K562 (cell line): ENCODE measurements around the gene AIMP1. TPM values are rescaled to one million over a fixed set of nuclear protein-coding genes. Genes with fewer than 3 reads are reported as not detected.

Experiments
- ATAC-seq: fragments of 200-7000 bp; cut with Tn5 transposase; 3 replicates; pipeline ENCODE4 v1.9.1; 2020; ENCODE audit warnings: moderate library complexity
- BruUV-seq: library from RNA; stranded (reverse); fragments of 400-500 nt; replicated peaks from 2 replicates; lab custom pipeline; 2021; lab: Mats Ljungman, UMichigan
- CTCF ChIA-PET: fragments of 300-600 bp; formaldehyde crosslinking; extraction: SDS; loops from one replicate; lab custom pipeline; 2021; ENCODE audit warnings: low intra/inter-chr PET ratio; lab: Yijun Ruan, JAX
- POLR2A ChIA-PET: fragments of 300-600, 350-650 bp; sonication (Branson Sonifier 250); formaldehyde crosslinking; extraction: SDS; loops from one replicate; lab custom pipeline; 2021; ENCODE audit warnings: antibody characterized with exemption, inconsistent platforms; lab: Yijun Ruan, JAX
- DNase-seq, 4 experiments: peaks; one replicate each; pipeline versions ENCODE4 v3.0.0 to v3.0.0-alpha.2; 2011 to 2018; ENCODE audit warnings: low spot score in 3 of 4, mixed read lengths in 3 of 4; ENCODE audit errors: extremely low read depth in 1 of 4
- FAIRE-seq: peaks from 2 replicates; lab custom pipeline; 2011; peaks lifted over from hg19 to GRCh38; lab: Jason Lieb, UNC
- H2AFZ ChIP-seq: 2 replicates; pipeline ENCODE4 v1.6.0; 2011; ENCODE audit warnings: low read depth, low read length, control low read depth, inconsistent platforms
- H3K27ac ChIP-seq: fragments of 200-600 bp; 3 replicates; pipeline ENCODE4 v1.8.0; 2011; ENCODE audit warnings: low read depth, mild to moderate bottlenecking, control low read depth, inconsistent platforms, low read length, moderate library complexity, mixed read lengths; ENCODE audit errors: extremely low read depth
- H3K27me3 ChIP-seq, 2 experiments: fragments of 300-600 bp in 1 of 2; 2 replicates in 1 of 2; 3 replicates in 1 of 2; pipeline versions ENCODE4 v1.6.0 to v1.8.0; 2011; ENCODE audit warnings: inconsistent platforms in 2 of 2, low read length in 2 of 2, mild to moderate bottlenecking in 1 of 2, mixed read lengths in 1 of 2, moderate library complexity in 1 of 2; ENCODE audit not compliant: control insufficient read depth in 2 of 2, insufficient read depth in 2 of 2
- H3K36me3 ChIP-seq: fragments of 300-600 bp; 3 replicates; pipeline ENCODE4 v1.8.0; 2011; ENCODE audit warnings: mild to moderate bottlenecking, low read length, inconsistent platforms; ENCODE audit not compliant: control insufficient read depth, insufficient read depth
- H3K4me1 ChIP-seq, 2 experiments: fragments of 200-600 bp in 1 of 2; replicated peaks in 1 of 2; 2 replicates in 1 of 2; 3 replicates in 1 of 2; pipeline versions ENCODE4 v1.5.1 to v1.8.0; 2011; ENCODE audit warnings: inconsistent platforms in 2 of 2, low read length in 2 of 2, mild to moderate bottlenecking in 1 of 2, mixed read lengths in 1 of 2, moderate library complexity in 1 of 2; ENCODE audit not compliant: control insufficient read depth in 2 of 2, insufficient read depth in 2 of 2
- H3K4me2 ChIP-seq: 2 replicates; pipeline ENCODE4 v1.6.1; 2011; ENCODE audit warnings: low read length, control low read depth, inconsistent platforms, mixed read lengths; ENCODE audit not compliant: insufficient read depth
- H3K4me3 ChIP-seq: fragments of 200-600 bp; sonication (generic), shearing (Covaris generic); 2 replicates; pipeline ENCODE4 v1.5.1; 2016; ENCODE audit warnings: control low read depth, inconsistent platforms
- H3K79me2 ChIP-seq: fragments of 200-600 bp; 3 replicates; pipeline ENCODE4 v1.8.0; 2011; ENCODE audit warnings: low read length, inconsistent platforms; ENCODE audit not compliant: control insufficient read depth, insufficient read depth
- H3K9ac ChIP-seq, 2 experiments: 2 replicates each; pipeline versions ENCODE4 v1.6.0 to v1.6.1; 2011; ENCODE audit warnings: low read depth in 2 of 2, low read length in 2 of 2, control low read depth in 1 of 2, inconsistent platforms in 1 of 2, mild to moderate bottlenecking in 1 of 2, mixed read lengths in 1 of 2; ENCODE audit not compliant: insufficient read depth in 1 of 2
- H3K9me1 ChIP-seq: one replicate; pipeline ENCODE4 v1.6.0; 2011; ENCODE audit warnings: inconsistent platforms, mild to moderate bottlenecking, low read length, moderate library complexity; ENCODE audit not compliant: control insufficient read depth, insufficient read depth
- H3K9me3 ChIP-seq: replicated peaks from 2 replicates; pipeline ENCODE4 v1.5.1; 2011; ENCODE audit warnings: low read depth, low read length, inconsistent platforms; ENCODE audit not compliant: control insufficient read depth, insufficient read depth
- H4K20me1 ChIP-seq: replicated peaks from 2 replicates; pipeline ENCODE4 v1.6.1; 2011; ENCODE audit warnings: low read length, inconsistent platforms, mixed read lengths; ENCODE audit not compliant: control insufficient read depth, insufficient read depth
- FOXK1 ChIP-seq: sonication (generic); formaldehyde crosslinking; IDR thresholded peaks from 2 replicates; pipeline ENCODE4 v1.8.0; 2022; ENCODE audit warnings: missing genetic modification reagents, mild to moderate bottlenecking, borderline replicate concordance
- JUNB ChIP-seq: fragments of 450-650 bp; formaldehyde crosslinking; conservative IDR thresholded peaks from 2 replicates; pipeline ENCODE4 v1.4.0; 2020; ENCODE audit warnings: mild to moderate bottlenecking
- MEF2A ChIP-seq: IDR thresholded peaks from 2 replicates; pipeline ENCODE4 v1.6.1; 2011; ENCODE audit warnings: low read depth, mild to moderate bottlenecking, low read length, moderate library complexity; ENCODE audit not compliant: control insufficient read depth
- MXI1 ChIP-seq: IDR thresholded peaks from 2 replicates; pipeline ENCODE4 v1.6.1; 2011; ENCODE audit warnings: low read depth, mild to moderate bottlenecking, improper control_type of control experiment, low read length
- PTTG1 ChIP-seq: fragments of 450-650 bp; IDR thresholded peaks from 2 replicates; pipeline ENCODE4 v1.6.1; 2016; ENCODE audit warnings: low read depth, mild to moderate bottlenecking, missing genetic modification characterization, missing compliant biosample characterization
- SIX5 ChIP-seq, 2 experiments: IDR thresholded peaks; 2 replicates each; pipeline ENCODE4 v1.6.1; 2011; ENCODE audit warnings: low read length in 2 of 2, borderline replicate concordance in 1 of 2, low read depth in 1 of 2, mild to moderate bottlenecking in 1 of 2, moderate library complexity in 1 of 2; ENCODE audit not compliant: insufficient read depth in 1 of 2
- ZBTB34 ChIP-seq: fragments of 250-450 bp; sonication (Bioruptor Pico); IDR thresholded peaks from 2 replicates; pipeline ENCODE4 v1.8.0; 2021; ENCODE audit warnings: mild to moderate bottlenecking, moderate library complexity
- ZC3H8 ChIP-seq: fragments of 450-650 bp; IDR thresholded peaks from 2 replicates; pipeline ENCODE4 v1.6.1; 2017
- ZNF124 ChIP-seq: sonication (generic); formaldehyde crosslinking; IDR thresholded peaks from 2 replicates; pipeline ENCODE4 v1.8.1; 2022; ENCODE audit warnings: missing genetic modification reagents
- ZNF134 ChIP-seq: fragments of 250-450 bp; sonication (Bioruptor Pico); conservative IDR thresholded peaks from 2 replicates; pipeline ENCODE4 v1.4.0; 2020
- ZNF274 ChIP-seq: IDR thresholded peaks from 2 replicates; pipeline ENCODE4 v1.6.1; 2011; ENCODE audit warnings: low read depth, mild to moderate bottlenecking, low read length, moderate library complexity, borderline replicate concordance
- ZNF445 ChIP-seq: fragments of 250-450 bp; sonication (Bioruptor Pico); IDR thresholded peaks from 2 replicates; pipeline ENCODE4 v1.4.0; 2020; ENCODE audit warnings: low read depth, mild to moderate bottlenecking, moderate library complexity
- ZNF561 ChIP-seq: fragments of 450-650 bp; formaldehyde crosslinking; conservative IDR thresholded peaks from 2 replicates; pipeline ENCODE4 v1.4.0; 2020; ENCODE audit warnings: mild to moderate bottlenecking, moderate library complexity
- ZNF707 ChIP-seq: fragments of 250-450 bp; sonication (Bioruptor Pico); conservative IDR thresholded peaks from 2 replicates; pipeline ENCODE4 v1.8.0; 2022; ENCODE audit warnings: inconsistent platforms, mild to moderate bottlenecking, moderate library complexity
- in situ Hi-C: fragments of 300-500 bp; cut with MboI; formaldehyde crosslinking; loops from 4 replicates; pipeline ENCODE4 v1.15.0; 2018; ENCODE audit warnings: inconsistent platforms, mixed read lengths
- intact Hi-C: fragments of 100-400 bp; cut with micrococcal nuclease; formaldehyde crosslinking; loops from 2 replicates; pipeline ENCODE4 v1.14.2; 2022
- polyA plus RNA-seq, 8 experiments: library from polyadenylated mRNA; depleted of rRNA in 4 of 8; stranded (reverse) in 5 of 8; unstranded in 3 of 8; fragments of >200 nt; fragmentation: Nextera tagmentation in 2 of 8; fragmentation: Illumina TruSeq in 1 of 8; extraction: Ambion mirVana in 2 of 8; extraction: Trizol in 1 of 8; gene quantifications; 2 replicates each; pipeline versions ENCODE4 v1.2.1 to v1.2.3, GENCODE V29; 2011 to 2014; ENCODE audit warnings: inconsistent platforms in 1 of 8, missing spikeins in 1 of 8
- total RNA-seq, 7 experiments: library from RNA; depleted of rRNA in 6 of 7; stranded (reverse); fragments of >200 nt in 6 of 7; fragmentation: Illumina TruSeq in 2 of 7; extraction: Trizol in 2 of 7; gene quantifications; 2 replicates each; pipeline versions ENCODE4 v1.2.1 to v1.2.3, GENCODE V29; 2011 to 2021; ENCODE audit warnings: low replicate concordance in 1 of 7
- TF ChIP-seq, protein P1 (sequence below): fragments of 450-650 bp; formaldehyde crosslinking; IDR thresholded peaks from 2 replicates; pipeline ENCODE4 v1.4.0; 2020; ENCODE audit warnings: mild to moderate bottlenecking
- TF ChIP-seq, protein P2 (sequence below): sonication (generic); formaldehyde crosslinking; IDR thresholded peaks from 2 replicates; pipeline ENCODE4 v1.8.1; 2022; ENCODE audit warnings: missing genetic modification reagents
- TF ChIP-seq, protein P3 (sequence below): sonication (generic); formaldehyde crosslinking; IDR thresholded peaks from 2 replicates; pipeline ENCODE4 v1.8.0; 2023; ENCODE audit warnings: mild to moderate bottlenecking, missing genetic modification reagents

Gene AIMP1
- total and polyA plus RNA-seq, 9 of the 15 experiments (the other 6 are each of a cell fraction or from before 2014, with no cell fraction given) = 39.9 to 141 (median 70.1) TPM

- CTCF ChIA-PET = no interaction called here
- H3K4me3 ChIP-seq = no peak overlapping the region
- no TSS peak for BruUV-seq
- H2AFZ ChIP-seq = no peak overlapping the region
- DNase-seq = no peak
- ATAC-seq = no peak
- no peaks in the 10 kb centered on the region for H4K20me1 ChIP-seq
- POLR2A ChIA-PET = no interaction called here
- H3K79me2 ChIP-seq = peaks cover 31% of the 10 kb centered on the region
- H3K27me3 ChIP-seq = no peaks in the 10 kb centered on the region
- in situ Hi-C loops = no loop called here
- H3K36me3 ChIP-seq = peaks cover 72% of the 10 kb centered on the region
- H3K27ac ChIP-seq = no peak overlapping the region
- no peaks in the 10 kb centered on the region for H3K9me3 ChIP-seq
- no peak for FAIRE-seq
- no peaks in the 10 kb centered on the region for H3K9me1 ChIP-seq
- no peak overlapping the region for H3K9ac ChIP-seq
- H3K4me1 ChIP-seq = peaks cover 0 to 3% of the 10 kb centered on the region in 2 experiments; a peak in 1 of 5 replicates
- intact Hi-C loops = no loop called here
- H3K4me2 ChIP-seq = no peak overlapping the region
- TF ChIP-seq FOXK1 (CRISPR knock-in tag) (no peak), MEF2A (no peak), SIX5 (IDR thresholded peaks at IDR 0.05; ENCODE audit: borderline replicate concordance in 1 of 2, insufficient read depth in 1 of 2, low read depth in 1 of 2, low read length in 2 of 2) (no peak), ZNF274 (no peak), JUNB (CRISPR knock-in tag) (no peak), ZNF124 (no peak), ZNF561 (no peak), ZBTB34 (CRISPR knock-in tag) (no peak), MXI1 (no peak), ZNF707 (CRISPR knock-in tag) (no peak), ZNF134 (CRISPR knock-in tag) (no peak), ZNF445 (CRISPR knock-in tag) (no peak), ZC3H8 (no peak), PTTG1 (tag) (no peak)
- TF ChIP-seq, protein P1, sequence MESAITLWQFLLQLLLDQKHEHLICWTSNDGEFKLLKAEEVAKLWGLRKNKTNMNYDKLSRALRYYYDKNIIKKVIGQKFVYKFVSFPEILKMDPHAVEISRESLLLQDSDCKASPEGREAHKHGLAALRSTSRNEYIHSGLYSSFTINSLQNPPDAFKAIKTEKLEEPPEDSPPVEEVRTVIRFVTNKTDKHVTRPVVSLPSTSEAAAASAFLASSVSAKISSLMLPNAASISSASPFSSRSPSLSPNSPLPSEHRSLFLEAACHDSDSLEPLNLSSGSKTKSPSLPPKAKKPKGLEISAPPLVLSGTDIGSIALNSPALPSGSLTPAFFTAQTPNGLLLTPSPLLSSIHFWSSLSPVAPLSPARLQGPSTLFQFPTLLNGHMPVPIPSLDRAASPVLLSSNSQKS (CRISPR knock-in tag) = no peak
- TF ChIP-seq, protein P2, sequence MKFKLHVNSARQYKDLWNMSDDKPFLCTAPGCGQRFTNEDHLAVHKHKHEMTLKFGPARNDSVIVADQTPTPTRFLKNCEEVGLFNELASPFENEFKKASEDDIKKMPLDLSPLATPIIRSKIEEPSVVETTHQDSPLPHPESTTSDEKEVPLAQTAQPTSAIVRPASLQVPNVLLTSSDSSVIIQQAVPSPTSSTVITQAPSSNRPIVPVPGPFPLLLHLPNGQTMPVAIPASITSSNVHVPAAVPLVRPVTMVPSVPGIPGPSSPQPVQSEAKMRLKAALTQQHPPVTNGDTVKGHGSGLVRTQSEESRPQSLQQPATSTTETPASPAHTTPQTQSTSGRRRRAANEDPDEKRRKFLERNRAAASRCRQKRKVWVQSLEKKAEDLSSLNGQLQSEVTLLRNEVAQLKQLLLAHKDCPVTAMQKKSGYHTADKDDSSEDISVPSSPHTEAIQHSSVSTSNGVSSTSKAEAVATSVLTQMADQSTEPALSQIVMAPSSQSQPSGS (CRISPR knock-in tag) = no peak
- TF ChIP-seq, protein P3, sequence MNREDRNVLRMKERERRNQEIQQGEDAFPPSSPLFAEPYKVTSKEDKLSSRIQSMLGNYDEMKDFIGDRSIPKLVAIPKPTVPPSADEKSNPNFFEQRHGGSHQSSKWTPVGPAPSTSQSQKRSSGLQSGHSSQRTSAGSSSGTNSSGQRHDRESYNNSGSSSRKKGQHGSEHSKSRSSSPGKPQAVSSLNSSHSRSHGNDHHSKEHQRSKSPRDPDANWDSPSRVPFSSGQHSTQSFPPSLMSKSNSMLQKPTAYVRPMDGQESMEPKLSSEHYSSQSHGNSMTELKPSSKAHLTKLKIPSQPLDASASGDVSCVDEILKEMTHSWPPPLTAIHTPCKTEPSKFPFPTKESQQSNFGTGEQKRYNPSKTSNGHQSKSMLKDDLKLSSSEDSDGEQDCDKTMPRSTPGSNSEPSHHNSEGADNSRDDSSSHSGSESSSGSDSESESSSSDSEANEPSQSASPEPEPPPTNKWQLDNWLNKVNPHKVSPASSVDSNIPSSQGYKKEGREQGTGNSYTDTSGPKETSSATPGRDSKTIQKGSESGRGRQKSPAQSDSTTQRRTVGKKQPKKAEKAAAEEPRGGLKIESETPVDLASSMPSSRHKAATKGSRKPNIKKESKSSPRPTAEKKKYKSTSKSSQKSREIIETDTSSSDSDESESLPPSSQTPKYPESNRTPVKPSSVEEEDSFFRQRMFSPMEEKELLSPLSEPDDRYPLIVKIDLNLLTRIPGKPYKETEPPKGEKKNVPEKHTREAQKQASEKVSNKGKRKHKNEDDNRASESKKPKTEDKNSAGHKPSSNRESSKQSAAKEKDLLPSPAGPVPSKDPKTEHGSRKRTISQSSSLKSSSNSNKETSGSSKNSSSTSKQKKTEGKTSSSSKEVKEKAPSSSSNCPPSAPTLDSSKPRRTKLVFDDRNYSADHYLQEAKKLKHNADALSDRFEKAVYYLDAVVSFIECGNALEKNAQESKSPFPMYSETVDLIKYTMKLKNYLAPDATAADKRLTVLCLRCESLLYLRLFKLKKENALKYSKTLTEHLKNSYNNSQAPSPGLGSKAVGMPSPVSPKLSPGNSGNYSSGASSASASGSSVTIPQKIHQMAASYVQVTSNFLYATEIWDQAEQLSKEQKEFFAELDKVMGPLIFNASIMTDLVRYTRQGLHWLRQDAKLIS = no peak
These were observed 9.4 kb downstream of the AIMP1 start for GRCh38 chr4:106325800-106326199.
